ENCODE measurements around the gene CDPF1.

CDPF1 gene

DNA sequence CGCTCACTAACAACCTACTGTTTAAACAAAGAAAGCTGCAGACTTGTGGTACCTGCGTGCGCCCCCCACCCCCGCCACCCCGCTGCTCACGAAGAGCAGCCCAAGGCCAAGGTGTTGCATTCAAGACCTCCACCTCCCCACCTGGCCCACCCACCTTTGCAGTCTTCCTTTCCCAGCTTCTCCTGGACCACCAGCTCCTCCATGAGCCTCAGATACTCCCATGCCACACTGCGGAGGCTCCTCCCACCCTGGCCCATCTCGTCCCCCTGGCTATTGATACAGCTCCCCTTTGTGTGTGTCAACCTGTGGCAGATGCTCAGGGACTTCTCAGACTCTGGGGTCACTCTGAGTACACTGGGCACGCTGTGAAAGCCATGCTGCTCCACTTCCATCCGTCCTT lies 3.9 kb downstream of the CDPF1 start:
- H3K36me3 ChIP-seq (ENCODE audit: control insufficient read depth, insufficient read depth, low read length, severe bottlenecking) = peaks cover 6% of the 10 kb centered on the region
- no peaks in the 10 kb centered on the region for H3K27me3 ChIP-seq (replicated peaks; ENCODE audit: control insufficient read depth, insufficient read depth, low read length)
- H3K9me3 ChIP-seq (ENCODE audit: control insufficient read depth, low read length) = no peaks in the 10 kb centered on the region
- H3K4me1 ChIP-seq (ENCODE audit: control insufficient read depth, insufficient read depth, low read length) = peaks cover 16% of the 10 kb centered on the region
- no peak overlapping the region for H3K9ac ChIP-seq (ENCODE audit: low read length)
- no peak overlapping the region for H3K4me3 ChIP-seq (ENCODE audit: low read length)
- DNase-seq (ENCODE audit: low read depth) = no peak

DNA sequence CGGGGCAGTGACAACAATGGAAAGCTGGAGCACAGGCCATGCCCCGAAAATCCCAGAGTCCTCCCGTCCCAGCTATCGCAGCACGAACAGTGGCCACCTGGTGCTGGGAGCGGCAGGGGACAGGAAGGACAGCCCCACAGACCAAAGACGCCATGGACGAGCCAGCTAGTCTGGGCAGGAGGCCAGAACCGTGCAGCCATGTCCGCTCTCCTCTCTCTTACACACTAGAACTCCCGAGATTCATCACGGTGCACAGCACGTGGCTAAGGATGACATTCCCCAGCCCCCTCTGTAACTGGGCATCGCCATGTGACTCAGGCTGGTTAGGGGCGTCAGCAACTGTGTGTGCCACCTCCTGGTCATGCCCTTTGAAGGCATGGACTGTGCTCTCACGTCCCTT lies 4.6 kb downstream of the CDPF1 start:
- Histone ChIP-seq H3K9ac (ENCODE audit: low read length) (no peak overlapping the region), H3K27me3 (replicated peaks; ENCODE audit: control insufficient read depth, insufficient read depth, low read length) (no peaks in the 10 kb centered on the region), H3K36me3 (ENCODE audit: control insufficient read depth, insufficient read depth, low read length, severe bottlenecking) (peaks cover 11% of the 10 kb centered on the region), H3K4me3 (ENCODE audit: low read length) (no peak overlapping the region), H3K9me3 (ENCODE audit: control insufficient read depth, low read length) (no peaks in the 10 kb centered on the region), H3K4me1 (ENCODE audit: control insufficient read depth, insufficient read depth, low read length) (peaks cover 11% of the 10 kb centered on the region)
- no peak for DNase-seq (ENCODE audit: low read depth)

DNA sequence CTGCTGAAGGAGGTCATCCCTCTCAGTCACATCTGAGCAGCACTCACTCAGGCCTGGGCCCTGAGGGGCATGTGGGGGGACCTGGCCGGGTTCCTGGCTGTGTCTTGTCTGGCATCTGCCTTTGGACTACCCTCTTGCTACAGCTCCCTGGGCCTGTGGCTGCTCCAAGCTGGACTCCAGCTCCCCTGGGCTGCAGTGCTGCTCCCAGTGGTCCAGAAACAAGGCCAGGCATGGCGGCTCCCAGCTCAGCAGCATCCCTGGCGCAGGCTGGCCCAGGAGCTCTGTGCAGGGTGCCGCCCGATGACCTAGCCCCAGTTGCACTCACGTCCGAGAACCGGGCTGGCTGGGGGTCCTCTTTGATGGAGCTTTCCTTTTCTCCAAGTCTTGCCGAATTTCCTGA lies 5.3 kb downstream of the CDPF1 start:
- H3K36me3 ChIP-seq (ENCODE audit: control insufficient read depth, insufficient read depth, low read length, severe bottlenecking) = peaks cover 16% of the 10 kb centered on the region
- H3K4me3 ChIP-seq (ENCODE audit: low read length) = no peak overlapping the region
- no peaks in the 10 kb centered on the region for H3K9me3 ChIP-seq (ENCODE audit: control insufficient read depth, low read length)
- no peaks in the 10 kb centered on the region for H3K27me3 ChIP-seq (replicated peaks; ENCODE audit: control insufficient read depth, insufficient read depth, low read length)
- no peak overlapping the region for H3K9ac ChIP-seq (ENCODE audit: low read length)
- H3K4me1 ChIP-seq (ENCODE audit: control insufficient read depth, insufficient read depth, low read length) = peaks cover 11% of the 10 kb centered on the region
- no peak for DNase-seq (ENCODE audit: low read depth)

DNA sequence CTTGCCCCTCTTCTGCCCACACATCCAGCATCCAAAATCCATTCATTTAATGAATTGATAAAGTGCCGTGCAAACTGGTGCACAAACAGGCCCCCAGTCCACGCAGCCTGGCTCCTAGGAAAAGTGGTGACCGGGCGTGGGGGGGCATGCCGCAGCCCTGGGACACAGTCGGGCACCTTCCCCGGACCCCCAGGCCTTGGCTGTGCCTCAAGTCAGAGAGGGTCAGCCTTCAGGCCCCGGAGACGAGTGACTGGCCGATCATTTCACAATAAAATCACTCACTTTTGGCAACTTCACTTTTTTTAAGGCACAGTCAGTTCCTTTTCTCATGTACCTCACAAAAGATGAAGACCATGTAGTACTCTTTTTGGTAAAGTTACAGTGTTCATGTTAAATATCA lies 8.0 kb downstream of the CDPF1 start:
- Histone ChIP-seq H3K4me1 (ENCODE audit: control insufficient read depth, insufficient read depth, low read length) (peaks cover 9% of the 10 kb centered on the region), H3K36me3 (ENCODE audit: control insufficient read depth, insufficient read depth, low read length, severe bottlenecking) (peaks cover 41% of the 10 kb centered on the region), H3K27me3 (replicated peaks; ENCODE audit: control insufficient read depth, insufficient read depth, low read length) (no peaks in the 10 kb centered on the region), H3K9me3 (ENCODE audit: control insufficient read depth, low read length) (no peaks in the 10 kb centered on the region), H3K9ac (ENCODE audit: low read length) (no peak overlapping the region), H3K4me3 (ENCODE audit: low read length) (no peak overlapping the region)
- no peak for DNase-seq (ENCODE audit: low read depth)

DNA sequence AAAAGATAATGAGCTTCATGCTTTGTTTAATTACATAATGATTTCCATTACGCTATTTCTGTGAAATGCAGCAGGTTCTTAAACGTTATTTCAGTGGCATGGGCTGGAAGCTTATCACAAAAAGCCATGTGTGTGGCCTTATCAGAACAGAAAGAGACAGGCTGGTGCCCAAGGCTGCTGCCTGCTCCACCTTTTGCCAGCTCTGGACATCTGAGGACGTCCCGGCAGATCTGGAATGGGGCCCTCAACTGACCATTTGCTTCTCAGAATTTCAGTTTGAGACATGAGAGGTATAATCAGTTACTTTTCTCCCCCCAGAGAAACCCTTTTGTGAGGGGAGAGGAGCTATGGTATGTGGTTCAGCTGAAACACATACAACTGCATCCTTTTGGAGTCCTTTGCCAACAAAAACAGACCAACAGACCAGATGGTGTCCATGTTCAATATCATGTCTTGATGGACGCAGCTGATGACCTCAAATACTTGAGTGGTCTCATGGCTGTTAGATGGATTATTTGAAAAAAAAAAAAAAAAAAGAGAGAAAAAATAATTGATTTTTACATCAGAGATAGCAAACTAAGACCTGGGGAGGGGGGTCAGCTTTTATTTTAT lies 8.6 kb downstream of the CDPF1 start:
- no peak overlapping the region for H3K4me3 ChIP-seq (ENCODE audit: low read length)
- H3K4me1 ChIP-seq (ENCODE audit: control insufficient read depth, insufficient read depth, low read length) = peaks cover 9% of the 10 kb centered on the region
- H3K36me3 ChIP-seq (ENCODE audit: control insufficient read depth, insufficient read depth, low read length, severe bottlenecking) = peaks cover 47% of the 10 kb centered on the region
- no peaks in the 10 kb centered on the region for H3K27me3 ChIP-seq (replicated peaks; ENCODE audit: control insufficient read depth, insufficient read depth, low read length)
- no peak overlapping the region for H3K9ac ChIP-seq (ENCODE audit: low read length)
- DNase-seq (ENCODE audit: low read depth) = no peak
- H3K9me3 ChIP-seq (ENCODE audit: control insufficient read depth, low read length) = no peaks in the 10 kb centered on the region

DNA sequence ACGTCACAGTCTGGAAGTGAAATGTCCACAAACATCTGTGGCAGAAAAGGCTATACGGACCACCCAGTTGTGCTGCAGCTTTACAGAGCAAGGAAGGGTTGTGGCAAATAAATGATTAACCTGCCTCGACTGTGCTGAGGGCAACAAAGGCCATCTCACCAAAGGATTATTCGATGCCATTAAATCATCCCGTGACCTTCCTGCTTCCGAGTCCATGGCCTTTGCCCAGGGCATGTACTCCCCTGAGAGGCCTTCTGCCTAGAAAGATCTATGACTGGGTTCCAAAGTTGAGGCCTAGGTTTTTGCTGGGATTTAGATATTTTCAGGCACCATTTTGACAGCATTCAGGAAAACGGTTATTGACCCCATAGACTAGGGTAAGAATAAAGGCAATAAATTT lies 9.2 kb downstream of the CDPF1 start:
- Histone ChIP-seq H3K9ac (ENCODE audit: low read length) (no peak overlapping the region), H3K4me1 (ENCODE audit: control insufficient read depth, insufficient read depth, low read length) (peaks cover 9% of the 10 kb centered on the region), H3K27me3 (replicated peaks; ENCODE audit: control insufficient read depth, insufficient read depth, low read length) (no peaks in the 10 kb centered on the region), H3K36me3 (ENCODE audit: control insufficient read depth, insufficient read depth, low read length, severe bottlenecking) (peaks cover 52% of the 10 kb centered on the region), H3K4me3 (ENCODE audit: low read length) (no peak overlapping the region), H3K9me3 (ENCODE audit: control insufficient read depth, low read length) (no peaks in the 10 kb centered on the region)
- DNase-seq (ENCODE audit: low read depth) = no peak

DNA sequence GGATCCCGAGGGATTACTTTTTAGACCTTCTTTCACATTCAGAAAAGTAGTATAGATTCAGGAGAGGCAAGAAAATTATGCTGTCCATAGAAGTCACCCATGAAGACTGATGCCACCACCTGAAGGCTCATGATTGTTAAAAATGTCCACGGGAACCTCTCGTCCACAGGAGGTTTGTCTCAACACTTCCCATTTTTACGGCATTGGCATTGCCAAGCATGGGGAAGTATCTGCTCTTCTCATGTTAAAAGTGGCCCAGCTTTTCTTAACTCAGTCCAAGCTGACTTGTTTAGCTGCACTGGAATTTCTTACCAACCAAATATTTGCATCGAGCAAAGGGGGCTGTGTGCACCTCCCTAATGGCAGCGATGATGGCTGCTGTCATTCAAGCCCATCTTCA lies 9.6 kb downstream of the CDPF1 start:
- no peak for DNase-seq (ENCODE audit: low read depth)
- Histone ChIP-seq H3K4me1 (ENCODE audit: control insufficient read depth, insufficient read depth, low read length) (peaks cover 9% of the 10 kb centered on the region), H3K9ac (ENCODE audit: low read length) (no peak overlapping the region), H3K9me3 (ENCODE audit: control insufficient read depth, low read length) (no peaks in the 10 kb centered on the region), H3K27me3 (replicated peaks; ENCODE audit: control insufficient read depth, insufficient read depth, low read length) (no peaks in the 10 kb centered on the region), H3K4me3 (ENCODE audit: low read length) (no peak overlapping the region), H3K36me3 (ENCODE audit: control insufficient read depth, insufficient read depth, low read length, severe bottlenecking) (peaks cover 56% of the 10 kb centered on the region)

DNA sequence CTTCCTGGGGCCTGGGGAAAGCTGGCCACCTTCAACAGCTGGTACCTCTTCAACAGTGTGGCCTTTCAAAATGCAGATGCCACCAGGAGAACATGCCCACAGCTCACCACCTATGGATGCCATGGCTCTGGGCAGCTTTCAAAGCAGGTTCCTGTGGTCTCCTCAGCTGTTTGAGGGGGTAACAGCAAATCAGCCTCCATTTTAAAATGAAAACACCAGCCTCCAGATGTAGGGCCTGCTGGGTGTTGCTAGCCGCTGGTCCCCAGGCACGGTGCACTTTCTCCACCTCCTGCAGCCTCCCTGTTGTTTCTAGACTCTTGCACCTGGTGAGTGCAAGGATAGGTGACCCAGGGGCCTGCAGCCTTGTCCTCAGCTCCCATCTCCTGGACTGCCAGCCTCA lies 10.0 kb downstream of the CDPF1 start:
- Histone ChIP-seq H3K9me3 (ENCODE audit: control insufficient read depth, low read length) (no peaks in the 10 kb centered on the region), H3K36me3 (ENCODE audit: control insufficient read depth, insufficient read depth, low read length, severe bottlenecking) (peaks cover 61% of the 10 kb centered on the region), H3K27me3 (replicated peaks; ENCODE audit: control insufficient read depth, insufficient read depth, low read length) (no peaks in the 10 kb centered on the region), H3K4me1 (ENCODE audit: control insufficient read depth, insufficient read depth, low read length) (peaks cover 9% of the 10 kb centered on the region), H3K9ac (ENCODE audit: low read length) (no peak overlapping the region), H3K4me3 (ENCODE audit: low read length) (no peak overlapping the region)
- no peak for DNase-seq (ENCODE audit: low read depth)

DNA sequence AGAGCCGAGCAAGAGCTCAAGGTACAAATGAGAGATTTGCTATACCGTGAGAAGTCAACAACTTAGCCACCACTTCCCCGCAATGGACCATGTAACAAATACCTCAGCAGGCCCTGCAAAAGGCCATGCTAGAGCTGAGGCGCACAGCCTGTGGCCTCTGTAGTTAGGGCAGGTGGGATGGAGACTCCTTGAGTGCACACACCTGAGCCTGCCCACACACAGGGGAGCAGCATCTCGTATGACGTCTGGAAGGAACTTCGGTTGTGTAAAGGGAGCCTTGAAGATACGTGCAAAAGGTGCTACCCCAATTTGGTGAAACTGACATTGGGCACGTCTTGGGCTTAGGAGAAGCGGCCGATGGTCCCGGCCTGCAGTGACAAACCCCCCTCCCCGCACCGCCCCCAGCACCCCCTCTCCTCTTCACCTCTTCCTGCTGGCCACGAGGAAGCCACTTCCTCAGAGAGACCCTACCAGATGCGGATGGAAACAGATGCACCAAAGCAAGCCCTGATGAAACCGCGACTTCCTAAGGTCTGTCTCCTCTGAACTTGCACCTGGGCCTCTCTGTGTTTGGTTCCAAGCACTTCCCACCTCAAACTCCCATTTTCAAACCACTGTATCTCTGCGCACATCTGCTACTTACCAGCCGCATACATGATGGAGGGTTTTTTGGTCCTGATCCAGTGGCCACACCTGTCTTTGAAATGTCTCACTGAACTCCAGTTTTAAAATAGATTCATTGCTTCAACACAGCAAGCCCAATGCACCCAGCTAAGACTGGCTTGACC lies 10.6 kb downstream of the CDPF1 start:
- no peaks in the 10 kb centered on the region for H3K9me3 ChIP-seq (ENCODE audit: control insufficient read depth, low read length)
- DNase-seq (ENCODE audit: low read depth) = no peak
- H3K9ac ChIP-seq (ENCODE audit: low read length) = no peak overlapping the region
- peaks cover 9% of the 10 kb centered on the region for H3K4me1 ChIP-seq (ENCODE audit: control insufficient read depth, insufficient read depth, low read length)
- H3K36me3 ChIP-seq (ENCODE audit: control insufficient read depth, insufficient read depth, low read length, severe bottlenecking) = peaks cover 65% of the 10 kb centered on the region
- no peaks in the 10 kb centered on the region for H3K27me3 ChIP-seq (replicated peaks; ENCODE audit: control insufficient read depth, insufficient read depth, low read length)
- no peak overlapping the region for H3K4me3 ChIP-seq (ENCODE audit: low read length)

DNA sequence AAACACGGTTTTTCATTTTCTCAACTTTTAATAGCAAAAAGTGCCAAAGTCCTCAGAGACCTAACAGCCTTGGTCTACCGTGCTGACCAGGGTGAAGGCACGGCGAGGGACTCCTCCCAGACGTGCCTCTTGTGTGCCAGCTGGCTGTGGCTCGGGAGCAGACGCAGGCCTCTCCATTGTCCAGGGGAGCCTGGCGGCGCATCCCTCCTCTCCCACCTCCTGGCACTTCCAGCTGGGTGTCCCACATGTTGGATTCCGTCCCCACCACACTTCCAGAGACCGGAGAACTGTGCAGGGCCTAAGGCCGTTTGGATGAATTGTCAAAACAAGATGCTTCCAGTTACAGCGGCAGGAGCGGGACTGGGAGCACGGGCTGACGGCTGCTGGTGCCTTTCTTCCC lies 11.6 kb downstream of the CDPF1 start:
- no peak overlapping the region for H3K9ac ChIP-seq (ENCODE audit: low read length)
- no peak overlapping the region for H3K4me3 ChIP-seq (ENCODE audit: low read length)
- no peaks in the 10 kb centered on the region for H3K27me3 ChIP-seq (replicated peaks; ENCODE audit: control insufficient read depth, insufficient read depth, low read length)
- DNase-seq (ENCODE audit: low read depth) = no peak
- peaks cover 58% of the 10 kb centered on the region for H3K36me3 ChIP-seq (ENCODE audit: control insufficient read depth, insufficient read depth, low read length, severe bottlenecking)
- no peaks in the 10 kb centered on the region for H3K9me3 ChIP-seq (ENCODE audit: control insufficient read depth, low read length)
- H3K4me1 ChIP-seq (ENCODE audit: control insufficient read depth, insufficient read depth, low read length) = peaks cover 9% of the 10 kb centered on the region

DNA sequence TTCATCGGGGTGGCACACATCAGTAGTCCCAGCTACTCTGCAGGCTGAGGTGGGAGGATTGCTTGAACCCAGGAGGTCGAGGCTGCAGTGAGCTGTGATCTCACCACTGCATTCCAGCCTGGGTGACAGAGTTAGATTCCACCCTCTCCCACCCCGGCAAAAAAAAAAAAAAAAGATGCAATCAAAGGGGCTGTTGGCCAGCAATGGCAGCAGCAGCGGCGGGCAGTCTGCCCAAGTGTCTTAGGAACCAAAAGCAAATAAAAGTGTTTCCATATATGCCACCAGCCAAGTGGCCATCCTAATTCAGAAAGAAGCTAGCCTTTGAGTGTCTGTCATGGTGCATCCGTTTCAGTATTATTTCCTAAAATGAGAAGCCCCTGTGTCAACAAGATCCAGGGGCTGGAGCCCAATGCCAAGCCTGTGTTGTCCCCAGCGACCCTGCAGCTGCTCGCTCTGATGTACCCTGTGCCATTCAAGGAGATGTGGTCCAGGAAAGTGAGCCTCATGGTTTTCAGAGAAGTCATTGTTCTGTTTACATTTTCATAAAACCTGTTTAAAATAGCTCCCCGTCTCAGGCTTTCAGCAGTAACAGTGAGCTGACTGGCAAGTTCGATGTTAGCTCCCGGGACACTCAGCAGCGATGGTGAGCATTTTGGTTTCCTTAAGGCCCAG lies 12.5 kb downstream of the CDPF1 start:
- peaks cover 58% of the 10 kb centered on the region for H3K36me3 ChIP-seq (ENCODE audit: control insufficient read depth, insufficient read depth, low read length, severe bottlenecking)
- H3K9ac ChIP-seq (ENCODE audit: low read length) = no peak overlapping the region
- no peaks in the 10 kb centered on the region for H3K27me3 ChIP-seq (replicated peaks; ENCODE audit: control insufficient read depth, insufficient read depth, low read length)
- H3K9me3 ChIP-seq (ENCODE audit: control insufficient read depth, low read length) = no peaks in the 10 kb centered on the region
- peaks cover 6% of the 10 kb centered on the region for H3K4me1 ChIP-seq (ENCODE audit: control insufficient read depth, insufficient read depth, low read length)
- no peak overlapping the region for H3K4me3 ChIP-seq (ENCODE audit: low read length)
- DNase-seq (ENCODE audit: low read depth) = no peak
